Panc1 (cell line): ENCODE measurements around the gene ITGBL1. TPM values are rescaled to one million over a fixed set of nuclear protein-coding genes. Genes with fewer than 3 reads are reported as not detected.

ENCODE experiments used
- ATAC-seq: fragments of 200-7000 bp; cut with Tn5 transposase; 2 replicates; pipeline ENCODE4 v1.9.1; 2020; ENCODE audit warnings: mild to moderate bottlenecking, moderate library complexity
- BruUV-seq: library from RNA; stranded (reverse); fragments of 400-500 nt; replicated peaks from 2 replicates; lab custom pipeline; 2021; lab: Mats Ljungman, UMichigan
- CTCF ChIA-PET: fragments of 300-600 bp; sonication (Branson Sonifier 250); formaldehyde crosslinking; loops from one replicate; lab custom pipeline; 2022; ENCODE audit warnings: antibody characterized with exemption; lab: Charles Lee
- POLR2A ChIA-PET: fragments of 300-600 bp; sonication (Branson Sonifier 250); formaldehyde crosslinking; loops from one replicate; lab custom pipeline; 2022; ENCODE audit warnings: antibody characterized with exemption; lab: Charles Lee
- DNase-seq: peaks from one replicate; pipeline ENCODE4 v3.0.0-alpha.2; 2010; ENCODE audit warnings: low read depth, low spot score
- H3K27ac ChIP-seq: 2 replicates; pipeline ENCODE4 v1.5.1; 2011; ENCODE audit warnings: mild to moderate bottlenecking, low read length, inconsistent platforms
- H3K27me3 ChIP-seq: fragments of 200-500 bp; sonication (Bioruptor generic); 2 replicates; pipeline ENCODE4 v1.6.0; 2014; ENCODE audit warnings: low read length, inconsistent platforms; ENCODE audit not compliant: control insufficient read depth, insufficient read depth
- H3K36me3 ChIP-seq: fragments of 200-500 bp; sonication (Bioruptor generic); 2 replicates; pipeline ENCODE4 v1.5.1; 2014; ENCODE audit warnings: inconsistent platforms, mild to moderate bottlenecking, low read length, moderate library complexity; ENCODE audit not compliant: control insufficient read depth, insufficient read depth
- H3K4me1 ChIP-seq: 2 replicates; pipeline ENCODE4 v1.5.1; 2011; ENCODE audit warnings: inconsistent platforms, mild to moderate bottlenecking, low read length, moderate library complexity; ENCODE audit not compliant: control insufficient read depth, insufficient read depth
- H3K4me3 ChIP-seq, 2 experiments: 2 replicates each; pipeline ENCODE4 v1.5.1; 2011 to 2012; ENCODE audit warnings: low read depth in 2 of 2, low read length in 2 of 2, mild to moderate bottlenecking in 2 of 2, inconsistent platforms in 1 of 2, moderate library complexity in 1 of 2
- H3K9me3 ChIP-seq: fragments of 200-500 bp; sonication (Bioruptor generic); 2 replicates; pipeline ENCODE4 v1.5.1; 2014; ENCODE audit warnings: low read depth, mild to moderate bottlenecking, inconsistent platforms, low read length, moderate library complexity; ENCODE audit not compliant: control insufficient read depth, insufficient read depth
- POLR2AphosphoS5 ChIP-seq: IDR thresholded peaks from 2 replicates; pipeline ENCODE4 v1.6.1; 2012; ENCODE audit warnings: mild to moderate bottlenecking, low read depth, low read length, moderate library complexity
- SIN3A ChIP-seq: IDR thresholded peaks from 2 replicates; pipeline ENCODE4 v1.6.1; 2012; ENCODE audit warnings: low read depth, mild to moderate bottlenecking, low read length, moderate library complexity, borderline replicate concordance; ENCODE audit not compliant: insufficient read depth
- TCF7L2 ChIP-seq: IDR thresholded peaks from 2 replicates; pipeline ENCODE4 v1.6.1; 2011; ENCODE audit warnings: mild to moderate bottlenecking, low read depth, low read length, inconsistent platforms
- in situ Hi-C: cut with HindIII; loops from 2 replicates; pipeline ENCODE4 v1.10.0; 2016; ENCODE audit warnings: low sequenced_read_pairs, low pct_unique_long_range_greater_than_20kb
- intact Hi-C: fragments of 100-400 bp; cut with micrococcal nuclease; formaldehyde crosslinking; loops from one replicate; pipeline ENCODE4 v1.10.0; 2022; ENCODE audit not compliant: unreplicated experiment
- total RNA-seq: library from RNA; stranded (reverse); gene quantifications from one replicate; pipeline ENCODE4 v1.2.1, GENCODE V29; 2021; ENCODE audit not compliant: unreplicated experiment
- TF ChIP-seq, protein P1 (sequence below), 2 experiments: IDR thresholded peaks; 2 replicates each; pipeline ENCODE4 v1.6.1; 2011 to 2012; ENCODE audit warnings: low read depth in 2 of 2, control low read depth in 1 of 2, low read length in 1 of 2, mild to moderate bottlenecking in 1 of 2, moderate library complexity in 1 of 2; ENCODE audit not compliant: insufficient read depth in 1 of 2
- TF ChIP-seq, protein P2 (sequence below): fragments of 450-650 bp; IDR thresholded peaks from 2 replicates; pipeline ENCODE4 v1.5.1; 2017; ENCODE audit warnings: mild to moderate bottlenecking

The ITGBL1 gene
- total RNA-seq, 1 experiment from 2014 or later, result 14.3 TPM

DNA sequence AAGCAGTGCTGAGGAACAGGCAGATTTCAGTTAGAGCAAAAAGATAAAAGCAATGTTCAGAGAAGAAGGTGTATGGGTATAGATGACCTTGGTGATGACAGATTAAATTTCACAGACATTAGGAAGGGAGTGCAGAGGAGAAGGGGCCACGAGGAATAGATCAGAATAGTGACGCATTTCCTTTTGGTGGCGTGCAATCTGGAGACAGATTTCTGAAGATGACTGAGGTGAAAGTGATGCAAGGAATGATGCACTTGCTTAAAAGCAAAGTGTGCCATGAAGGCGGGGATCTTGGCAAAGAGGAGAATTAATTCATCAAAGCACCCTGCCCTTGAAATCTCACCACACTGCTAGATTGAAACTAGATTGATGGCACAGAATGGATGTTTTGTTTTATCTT is 202.4 kb downstream of the ITGBL1 start:
- intact Hi-C loops (no loop called here), in situ Hi-C loops (no loop called here)
- Histone ChIP-seq H3K4me1 (no peaks in the 10 kb centered on the region), H3K36me3 (no peaks in the 10 kb centered on the region), H3K4me3 (no peak overlapping the region), H3K27ac (no peak overlapping the region), H3K9me3 (no peaks in the 10 kb centered on the region), H3K27me3 (no peaks in the 10 kb centered on the region)
- DNase-seq, result no peak
- ATAC-seq, result no peak
- ChIA-PET POLR2A (no interaction called here), CTCF (no interaction called here)
- no TSS peak for BruUV-seq
- no peak for TF ChIP-seq SIN3A
- TF ChIP-seq, protein P1, sequence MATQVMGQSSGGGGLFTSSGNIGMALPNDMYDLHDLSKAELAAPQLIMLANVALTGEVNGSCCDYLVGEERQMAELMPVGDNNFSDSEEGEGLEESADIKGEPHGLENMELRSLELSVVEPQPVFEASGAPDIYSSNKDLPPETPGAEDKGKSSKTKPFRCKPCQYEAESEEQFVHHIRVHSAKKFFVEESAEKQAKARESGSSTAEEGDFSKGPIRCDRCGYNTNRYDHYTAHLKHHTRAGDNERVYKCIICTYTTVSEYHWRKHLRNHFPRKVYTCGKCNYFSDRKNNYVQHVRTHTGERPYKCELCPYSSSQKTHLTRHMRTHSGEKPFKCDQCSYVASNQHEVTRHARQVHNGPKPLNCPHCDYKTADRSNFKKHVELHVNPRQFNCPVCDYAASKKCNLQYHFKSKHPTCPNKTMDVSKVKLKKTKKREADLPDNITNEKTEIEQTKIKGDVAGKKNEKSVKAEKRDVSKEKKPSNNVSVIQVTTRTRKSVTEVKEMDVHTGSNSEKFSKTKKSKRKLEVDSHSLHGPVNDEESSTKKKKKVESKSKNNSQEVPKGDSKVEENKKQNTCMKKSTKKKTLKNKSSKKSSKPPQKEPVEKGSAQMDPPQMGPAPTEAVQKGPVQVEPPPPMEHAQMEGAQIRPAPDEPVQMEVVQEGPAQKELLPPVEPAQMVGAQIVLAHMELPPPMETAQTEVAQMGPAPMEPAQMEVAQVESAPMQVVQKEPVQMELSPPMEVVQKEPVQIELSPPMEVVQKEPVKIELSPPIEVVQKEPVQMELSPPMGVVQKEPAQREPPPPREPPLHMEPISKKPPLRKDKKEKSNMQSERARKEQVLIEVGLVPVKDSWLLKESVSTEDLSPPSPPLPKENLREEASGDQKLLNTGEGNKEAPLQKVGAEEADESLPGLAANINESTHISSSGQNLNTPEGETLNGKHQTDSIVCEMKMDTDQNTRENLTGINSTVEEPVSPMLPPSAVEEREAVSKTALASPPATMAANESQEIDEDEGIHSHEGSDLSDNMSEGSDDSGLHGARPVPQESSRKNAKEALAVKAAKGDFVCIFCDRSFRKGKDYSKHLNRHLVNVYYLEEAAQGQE (IDR thresholded peaks at IDR 0.05; ENCODE audit: insufficient read depth in 1 of 2, low read depth in 2 of 2, low read length in 1 of 2), result no peak
- TF ChIP-seq TCF7L2, result no peak
- no peak for TF ChIP-seq POLR2AphosphoS5
- TF ChIP-seq, protein P2, sequence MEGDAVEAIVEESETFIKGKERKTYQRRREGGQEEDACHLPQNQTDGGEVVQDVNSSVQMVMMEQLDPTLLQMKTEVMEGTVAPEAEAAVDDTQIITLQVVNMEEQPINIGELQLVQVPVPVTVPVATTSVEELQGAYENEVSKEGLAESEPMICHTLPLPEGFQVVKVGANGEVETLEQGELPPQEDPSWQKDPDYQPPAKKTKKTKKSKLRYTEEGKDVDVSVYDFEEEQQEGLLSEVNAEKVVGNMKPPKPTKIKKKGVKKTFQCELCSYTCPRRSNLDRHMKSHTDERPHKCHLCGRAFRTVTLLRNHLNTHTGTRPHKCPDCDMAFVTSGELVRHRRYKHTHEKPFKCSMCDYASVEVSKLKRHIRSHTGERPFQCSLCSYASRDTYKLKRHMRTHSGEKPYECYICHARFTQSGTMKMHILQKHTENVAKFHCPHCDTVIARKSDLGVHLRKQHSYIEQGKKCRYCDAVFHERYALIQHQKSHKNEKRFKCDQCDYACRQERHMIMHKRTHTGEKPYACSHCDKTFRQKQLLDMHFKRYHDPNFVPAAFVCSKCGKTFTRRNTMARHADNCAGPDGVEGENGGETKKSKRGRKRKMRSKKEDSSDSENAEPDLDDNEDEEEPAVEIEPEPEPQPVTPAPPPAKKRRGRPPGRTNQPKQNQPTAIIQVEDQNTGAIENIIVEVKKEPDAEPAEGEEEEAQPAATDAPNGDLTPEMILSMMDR, result no peak

DNA sequence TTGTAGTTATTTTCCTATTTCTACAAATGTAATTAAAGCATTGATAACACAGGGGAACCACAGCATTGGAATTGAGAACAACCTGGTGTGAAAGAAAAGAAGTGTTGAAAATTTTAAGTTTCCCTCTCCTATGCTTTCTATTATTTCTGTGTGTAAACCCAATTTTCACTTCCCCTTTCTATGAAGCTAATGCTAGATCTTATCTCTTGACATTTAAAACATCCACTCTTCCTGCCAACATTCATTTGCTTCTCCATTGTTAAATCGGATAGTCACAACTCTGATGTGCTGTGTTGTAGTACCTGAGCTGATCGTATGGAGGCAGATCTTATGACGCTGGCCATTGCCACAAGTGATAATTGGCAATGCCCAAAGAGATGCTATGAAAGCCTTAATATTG is 203.0 kb downstream of the ITGBL1 start:
- intact Hi-C loops (no loop called here), in situ Hi-C loops (no loop called here)
- Histone ChIP-seq H3K4me1 (no peaks in the 10 kb centered on the region), H3K36me3 (no peaks in the 10 kb centered on the region), H3K27me3 (no peaks in the 10 kb centered on the region), H3K9me3 (no peaks in the 10 kb centered on the region), H3K27ac (no peak overlapping the region), H3K4me3 (no peak overlapping the region)
- ATAC-seq (no peak), DNase-seq (no peak)
- ChIA-PET POLR2A (no interaction called here), CTCF (no interaction called here)
- no TSS peak for BruUV-seq
- TF ChIP-seq, protein P1 (IDR thresholded peaks at IDR 0.05; ENCODE audit: insufficient read depth in 1 of 2, low read depth in 2 of 2, low read length in 1 of 2), result no peak
- no peak for TF ChIP-seq POLR2AphosphoS5
- TF ChIP-seq, protein P2, result no peak
- no peak for TF ChIP-seq TCF7L2
- no peak for TF ChIP-seq SIN3A
